HT1080 (cell line): ENCODE data around the gene RBPJL. TPM values are rescaled to one million over a fixed set of nuclear protein-coding genes. Genes with fewer than 3 reads are reported as not detected.
"Not testable (repeated sequence)": the region's sequence is repeated elsewhere in the genome, so short reads cannot be mapped to it uniquely, and the experiment has no call there.

Experiments
- DNase-seq: peaks from one replicate; pipeline ENCODE4 v3.0.0-alpha.2; 2015; ENCODE audit warnings: low read depth
- total RNA-seq: library from RNA; depleted of rRNA; stranded (reverse); fragments of >200 nt; shearing (Covaris generic); gene quantifications from 2 replicates; pipeline ENCODE4 v1.2.3, GENCODE V29; 2014

Gene RBPJL
- total RNA-seq, 1 experiment from 2014 or later: not detected

DNA sequence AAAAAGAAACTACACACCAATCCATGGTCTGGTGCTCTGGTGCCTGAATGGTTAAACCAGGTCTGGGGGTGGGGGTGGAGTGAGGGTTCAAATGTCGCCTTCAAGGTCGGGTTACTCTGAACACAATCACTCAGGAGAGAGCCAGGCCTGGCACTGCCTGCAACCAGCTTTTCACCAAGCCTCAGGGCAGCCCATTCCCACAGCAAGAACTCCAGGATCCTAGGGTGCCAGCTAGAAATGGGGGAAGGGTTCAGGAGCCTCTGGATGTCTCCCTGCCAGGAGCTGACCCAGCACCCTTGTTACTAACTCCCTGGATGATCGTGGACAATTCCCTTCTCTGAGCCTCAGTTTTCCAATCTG, 34.9 kb downstream of the RBPJL start:
- no peak for DNase-seq

DNA sequence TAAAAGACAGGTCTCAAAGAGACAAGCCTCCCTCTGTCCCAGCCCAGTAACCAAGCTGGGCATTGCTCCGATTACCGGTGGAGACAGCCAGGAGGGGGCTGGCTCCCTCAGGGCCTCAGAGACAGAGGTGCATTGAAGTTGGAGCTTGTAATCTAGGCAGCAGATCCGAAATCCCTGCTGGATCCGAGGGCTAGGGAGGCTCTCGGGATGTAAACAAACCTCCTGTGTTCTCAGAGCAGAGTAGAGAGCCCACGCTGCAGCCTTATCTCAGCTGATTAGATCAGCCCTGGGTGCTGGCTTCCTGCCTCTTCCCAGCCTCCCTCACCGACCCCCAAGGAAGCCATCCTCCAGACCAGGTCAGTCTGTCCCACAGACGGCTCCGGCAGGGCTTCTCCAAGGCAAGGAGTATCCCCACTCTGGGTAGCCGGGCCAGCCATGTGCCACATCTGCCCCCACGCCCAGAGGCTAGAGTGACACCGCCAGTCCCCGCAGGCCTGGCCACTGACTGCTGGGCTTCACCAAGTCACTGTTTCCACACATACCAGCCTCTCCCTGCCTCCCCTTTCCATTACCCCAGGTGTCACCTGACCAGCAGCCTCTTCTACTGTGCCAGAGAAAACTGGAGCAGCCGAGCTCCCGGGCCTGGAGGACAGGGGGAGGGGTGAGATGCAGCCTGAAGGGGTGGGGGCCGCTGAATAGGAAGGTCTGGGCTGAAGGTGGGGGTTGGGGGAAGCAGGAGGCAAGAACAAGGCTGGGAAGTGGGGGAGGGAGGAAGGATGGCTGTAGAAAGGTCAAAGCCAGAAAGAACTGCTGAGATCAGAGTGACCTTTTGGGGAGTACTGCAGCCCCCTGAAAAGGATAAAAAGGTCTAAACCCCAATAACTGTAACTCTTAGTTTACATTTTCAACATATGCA, 35.6 kb downstream of the RBPJL start:
- no peak for DNase-seq

DNA sequence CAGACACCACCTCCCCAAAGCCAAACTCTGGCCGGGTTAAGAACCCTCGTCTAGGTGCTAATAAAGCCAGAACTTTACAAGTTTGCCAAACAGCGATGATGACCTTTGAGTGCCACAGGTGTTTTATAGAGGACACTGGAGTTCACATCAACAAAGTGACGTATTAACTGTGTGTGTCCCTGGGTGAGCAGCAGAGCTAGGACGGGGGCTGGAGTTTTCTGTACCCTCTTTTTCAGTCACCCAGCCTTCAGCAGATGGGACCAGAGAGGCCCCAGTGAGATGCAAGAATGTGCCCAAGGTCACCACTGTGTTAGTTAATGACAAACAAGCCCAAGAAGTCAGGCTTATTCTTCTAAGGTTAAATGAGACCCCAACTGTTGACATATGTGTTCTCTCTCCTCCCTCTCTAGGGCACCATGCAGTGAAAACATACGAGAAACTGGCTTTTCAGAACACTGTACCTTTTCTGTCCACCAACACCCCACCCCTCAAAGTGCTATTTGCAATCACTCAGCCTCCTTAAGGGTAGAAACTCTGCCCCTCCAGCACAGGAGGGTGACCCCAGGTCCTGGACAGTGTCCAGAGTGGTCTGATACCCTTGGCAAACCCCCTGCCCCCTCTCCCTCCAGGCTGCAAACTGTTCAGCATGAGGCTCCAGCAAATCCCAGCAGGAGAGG, 36.4 kb downstream of the RBPJL start:
- DNase-seq: no peak

DNA sequence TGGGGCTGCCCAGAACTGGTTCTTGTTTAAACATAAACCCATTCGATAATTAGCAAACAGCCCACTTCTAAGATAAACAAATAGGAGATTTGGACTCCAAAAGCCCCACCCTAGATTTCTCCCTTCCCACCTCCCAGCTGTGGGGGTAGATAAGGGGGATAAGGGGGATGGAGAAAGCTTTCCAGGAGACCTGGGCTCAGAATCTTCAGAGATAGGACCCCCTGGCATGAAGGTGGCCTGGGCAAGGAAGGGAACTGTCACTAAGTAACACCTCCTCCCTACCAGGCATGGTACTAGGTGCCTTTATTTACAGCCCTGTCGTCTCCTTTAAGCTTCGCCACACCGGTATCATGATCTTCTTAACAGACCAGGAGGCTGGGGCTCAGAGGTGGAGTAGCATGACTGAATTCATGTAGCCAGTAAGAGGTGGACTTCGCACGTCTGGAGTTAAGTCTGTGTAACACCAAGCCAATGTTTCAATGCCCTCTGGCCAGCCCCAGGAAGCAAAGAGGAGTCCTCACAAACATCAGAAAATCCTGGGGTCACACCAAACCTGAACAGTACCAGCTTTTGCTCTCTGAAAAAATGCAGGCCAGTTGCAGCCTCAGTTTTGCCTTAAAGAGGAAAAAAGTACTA, 37.0 kb downstream of the RBPJL start:
- DNase-seq: no peak

DNA sequence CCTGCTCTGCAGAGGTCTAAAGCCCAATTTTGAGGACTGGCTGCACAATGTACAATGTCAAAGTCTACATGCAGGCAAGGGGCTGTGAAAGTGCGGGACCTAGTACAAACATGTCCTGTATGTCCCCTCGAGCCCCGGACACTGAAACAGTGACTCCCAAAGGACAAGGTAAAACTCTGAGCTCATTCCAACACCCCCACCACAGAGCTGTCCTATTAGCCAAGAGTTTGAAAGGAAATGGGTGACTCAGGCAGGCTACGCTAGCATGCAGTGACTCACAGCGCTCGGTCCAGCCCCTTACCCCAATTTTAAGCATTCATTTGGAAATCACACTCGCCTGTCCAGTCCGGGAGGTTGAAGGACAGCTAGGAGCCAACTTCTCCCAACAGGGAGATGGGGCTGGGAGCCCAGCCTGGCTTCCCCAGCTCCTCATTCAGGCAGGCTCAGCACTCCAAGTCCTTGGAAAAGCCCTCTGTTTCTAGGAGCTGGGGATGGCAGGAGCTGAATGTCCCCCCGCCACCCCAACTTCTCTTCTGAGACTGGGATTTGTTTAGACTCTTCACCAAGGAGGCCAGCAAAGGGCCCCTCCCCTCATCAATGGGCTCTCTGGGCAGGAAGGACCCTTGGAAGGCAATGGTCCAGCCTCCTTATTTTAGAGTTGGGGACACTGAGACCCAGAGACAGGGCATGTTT, 37.7 kb downstream of the RBPJL start:
- DNase-seq: peak; percentile 94

DNA sequence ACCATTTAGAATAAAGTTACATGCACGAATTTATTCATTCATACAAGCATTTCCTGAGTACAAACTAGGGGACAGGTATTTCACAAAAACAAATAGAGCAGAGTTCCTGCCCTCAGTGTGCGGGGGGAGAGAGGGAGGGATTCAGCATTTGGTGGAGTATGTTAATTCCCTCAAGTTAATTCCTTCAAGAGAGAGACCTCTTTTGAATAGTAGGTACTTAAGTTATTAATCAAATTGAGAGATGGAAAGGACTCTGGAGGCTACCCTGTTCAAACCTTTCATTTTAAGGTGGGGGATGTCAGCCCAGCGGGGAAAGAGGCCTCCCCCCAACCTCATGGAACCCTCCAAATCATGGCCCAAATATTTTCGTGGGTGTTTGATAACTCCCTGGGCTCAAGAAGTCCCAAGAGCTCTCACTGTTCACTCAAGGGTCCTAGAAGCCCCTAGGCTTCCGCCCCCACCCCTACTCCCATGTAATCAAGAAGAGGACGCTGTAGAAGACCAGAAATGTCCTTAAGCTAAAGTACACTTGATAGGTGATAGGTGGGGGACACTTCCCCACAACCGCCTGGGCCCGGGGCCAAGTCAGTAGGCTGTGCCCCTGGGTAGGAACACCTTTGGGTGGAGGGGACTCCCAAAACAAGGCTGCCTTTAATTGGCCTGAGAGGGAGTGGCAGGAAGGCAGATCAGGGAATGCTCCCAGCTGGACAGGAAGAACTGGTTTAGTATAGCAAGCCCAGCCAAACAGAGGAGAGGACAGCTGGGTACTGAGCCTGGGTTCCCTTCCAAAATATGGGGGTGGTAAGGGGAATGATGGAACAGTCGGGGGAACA, 38.7 kb downstream of the RBPJL start:
- no peak for DNase-seq

DNA sequence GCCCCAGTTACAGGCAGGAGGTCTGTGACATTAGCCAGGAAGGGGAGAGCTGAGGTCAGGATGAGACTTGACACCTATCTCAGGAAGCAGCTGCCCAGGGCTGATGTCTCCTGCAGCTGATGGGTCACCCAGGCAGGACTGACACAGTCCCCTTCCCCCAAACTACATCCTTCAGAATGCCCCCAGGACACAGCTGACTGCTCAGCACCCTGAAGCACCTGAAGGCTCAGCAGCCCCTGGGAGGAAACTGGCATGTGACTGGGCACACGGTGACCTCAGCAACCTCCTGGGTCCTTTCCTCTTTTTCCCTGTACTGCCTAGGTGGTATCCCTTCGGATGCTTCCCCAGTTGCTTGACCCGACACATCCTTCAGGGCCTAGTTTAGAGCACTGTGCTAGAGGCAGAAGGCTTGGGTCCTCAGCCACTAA, 39.7 kb downstream of the RBPJL start:
- DNase-seq: no peak

DNA sequence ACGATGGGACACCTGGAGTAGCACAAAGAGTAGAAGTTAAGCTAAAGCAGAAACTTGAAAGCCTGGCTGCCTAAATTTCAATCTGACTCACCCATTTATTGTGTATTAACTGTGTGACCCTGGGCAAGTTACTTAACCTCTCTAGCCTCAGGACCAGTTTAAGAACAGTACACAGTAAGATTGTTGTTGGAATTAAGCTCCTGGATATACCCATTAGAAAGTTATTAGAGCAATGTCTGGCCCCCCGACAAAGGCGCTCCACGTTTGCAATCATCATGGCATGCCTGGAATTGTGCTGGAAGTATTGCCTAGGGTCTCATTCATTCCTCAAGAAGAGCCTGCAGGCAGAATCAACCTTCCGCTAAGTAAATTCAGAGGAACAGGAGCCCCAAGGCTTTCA, 40.2 kb downstream of the RBPJL start:
- no peak for DNase-seq

DNA sequence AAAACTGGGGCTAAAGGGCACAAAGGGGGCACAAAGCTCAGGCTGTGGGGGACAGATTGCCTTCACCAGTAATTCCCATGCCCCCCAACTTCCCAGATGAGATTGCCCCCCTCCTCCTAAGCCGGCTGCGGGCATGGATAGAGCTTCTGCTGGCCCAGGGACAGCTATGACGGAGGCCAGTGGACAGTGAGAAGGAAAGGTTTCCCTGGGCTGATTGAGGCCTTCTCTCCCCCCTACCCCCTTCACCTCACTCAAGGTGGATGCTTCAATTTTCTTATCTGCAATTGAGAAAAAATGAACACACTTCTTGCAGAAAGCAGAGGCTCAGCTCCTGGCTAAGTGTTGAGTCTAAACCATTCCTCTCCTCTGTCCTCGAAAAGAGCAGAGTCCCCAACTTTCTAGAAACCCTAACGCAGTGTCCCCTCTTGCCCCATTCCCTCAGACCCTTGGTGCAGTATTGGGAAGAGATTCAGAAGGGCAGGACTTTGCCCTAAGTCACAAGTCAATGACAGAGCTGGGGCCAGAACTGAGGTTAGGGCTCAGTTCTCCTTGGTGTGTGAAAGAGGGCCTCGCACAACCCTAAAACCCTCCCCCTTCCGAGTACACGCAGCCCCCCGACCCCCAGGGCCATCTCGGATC, 40.8 kb downstream of the RBPJL start:
- DNase-seq: no peak

DNA sequence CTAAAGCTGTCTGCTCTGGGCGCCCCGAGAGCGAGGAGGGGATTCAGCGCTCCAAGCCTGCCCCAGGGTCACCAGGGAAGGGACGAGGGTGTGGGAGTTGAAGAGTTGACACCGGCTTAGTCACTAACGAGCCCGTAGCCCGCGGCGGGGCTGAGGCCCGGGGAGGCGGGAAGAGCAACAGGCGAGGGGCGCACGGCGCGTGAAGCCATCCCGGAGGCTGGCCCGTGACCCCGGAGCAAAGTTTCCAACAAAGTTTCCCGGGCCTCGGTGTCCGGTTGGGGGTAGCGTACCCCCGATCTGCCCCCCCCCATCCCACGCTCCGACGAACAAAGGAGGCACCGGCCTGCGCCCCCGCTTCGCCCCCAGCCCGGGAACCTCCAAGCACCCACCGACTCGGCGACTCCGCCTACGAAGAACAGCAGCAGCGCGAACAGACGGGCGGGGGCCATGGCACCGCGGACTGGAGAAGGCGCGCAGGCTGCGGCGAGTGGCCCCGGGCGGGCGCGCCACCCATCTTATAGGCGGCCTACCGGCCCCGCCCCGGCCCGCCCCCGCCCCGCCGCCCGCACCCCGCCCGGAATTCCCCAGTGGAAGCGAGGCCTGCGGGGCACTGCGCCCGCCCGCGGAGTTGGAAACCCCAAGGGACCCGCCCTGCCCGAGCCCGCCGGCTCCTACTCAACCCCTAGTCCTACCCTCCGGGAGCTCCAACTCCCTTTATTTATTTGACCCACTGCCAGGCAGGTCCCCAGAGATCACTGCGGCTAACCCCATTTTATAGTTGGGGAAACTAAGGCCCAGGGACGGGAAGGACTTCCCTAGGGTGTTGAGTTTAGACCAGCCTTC, 41.5 kb downstream of the RBPJL start, which contains the start of gene SDC4:
Gene SDC4 (minus strand): TSS at position 489 of the 843 bp plus-strand sequence. CDS start 40 bp downstream, at position 449.
- no peak for DNase-seq

DNA sequence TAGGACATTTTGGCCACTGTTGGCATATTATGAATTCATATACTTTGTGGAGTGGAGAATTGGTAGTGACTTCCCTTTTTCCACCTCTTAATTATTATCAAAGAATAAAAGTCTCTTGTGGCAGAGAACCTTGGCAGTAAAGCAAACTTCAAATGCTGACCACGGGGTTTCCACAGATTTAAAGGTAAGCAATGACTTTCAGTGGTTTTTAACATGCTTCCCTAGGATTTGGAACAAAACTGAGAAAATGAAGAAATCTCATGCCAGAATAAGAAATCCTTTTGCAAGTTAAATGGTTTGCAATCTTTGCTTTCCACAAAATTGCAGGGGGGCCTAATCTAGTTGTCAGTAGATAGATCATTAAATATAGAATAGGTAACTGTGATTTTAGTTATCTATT, 43.6 kb downstream of the RBPJL start:
- DNase-seq: no peak

DNA sequence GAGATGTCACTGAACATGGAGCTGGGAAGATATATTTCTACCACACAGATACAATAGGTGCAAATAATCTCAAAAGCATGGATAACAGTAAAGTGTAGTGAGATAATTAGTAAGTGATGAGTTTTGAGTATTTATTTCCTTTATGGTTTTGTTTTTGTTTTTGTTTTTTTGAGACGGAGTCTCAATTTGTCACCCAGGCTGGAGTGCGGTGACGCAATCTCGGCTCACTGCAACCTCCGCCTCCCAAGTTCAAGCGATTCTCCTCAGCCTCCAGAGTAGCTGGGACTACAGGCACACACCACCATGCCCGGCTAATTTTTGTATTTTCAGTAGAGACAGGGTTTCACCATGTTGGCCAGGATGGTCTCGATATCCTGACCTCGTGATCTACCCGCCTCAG, 44.2 kb downstream of the RBPJL start:
- not testable (repeated sequence) for DNase-seq

DNA sequence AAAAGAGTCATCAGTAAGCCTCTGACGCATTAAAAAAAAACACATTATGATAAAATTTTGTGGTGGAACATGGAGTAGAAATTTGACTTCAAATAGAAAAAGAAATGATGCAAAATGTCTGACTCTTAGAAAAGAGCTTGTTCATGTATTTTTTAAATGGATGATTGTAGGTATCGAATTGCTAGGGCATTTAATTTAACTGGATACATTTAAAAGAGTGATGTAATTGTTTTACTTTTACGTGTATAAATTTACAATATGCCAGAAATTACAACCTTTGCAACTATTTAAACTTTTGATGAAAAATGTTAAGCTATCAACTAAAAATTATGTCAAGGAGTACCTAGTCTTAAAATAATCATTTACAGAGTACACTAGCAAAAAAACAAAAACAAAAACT, 46.1 kb downstream of the RBPJL start:
- no peak for DNase-seq

DNA sequence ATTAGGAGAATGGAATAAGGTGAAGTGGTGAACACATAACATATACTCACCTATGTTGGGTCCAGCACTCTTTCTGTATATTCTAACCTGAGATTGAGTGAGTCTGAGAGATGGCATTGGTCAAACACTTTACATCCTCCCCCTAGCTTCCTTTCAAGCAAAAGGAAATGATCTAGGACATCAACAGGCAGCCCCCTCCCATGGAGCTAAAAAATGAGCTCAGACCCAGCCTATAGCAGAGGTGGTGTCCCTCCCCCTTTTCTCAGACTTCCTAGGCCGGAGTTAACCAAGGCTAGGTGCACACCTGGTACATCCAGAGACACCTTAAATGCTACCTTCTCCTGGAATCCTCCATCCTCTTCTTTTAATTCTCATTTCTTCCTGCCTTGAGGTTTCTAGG, 47.1 kb downstream of the RBPJL start:
- DNase-seq: no peak

DNA sequence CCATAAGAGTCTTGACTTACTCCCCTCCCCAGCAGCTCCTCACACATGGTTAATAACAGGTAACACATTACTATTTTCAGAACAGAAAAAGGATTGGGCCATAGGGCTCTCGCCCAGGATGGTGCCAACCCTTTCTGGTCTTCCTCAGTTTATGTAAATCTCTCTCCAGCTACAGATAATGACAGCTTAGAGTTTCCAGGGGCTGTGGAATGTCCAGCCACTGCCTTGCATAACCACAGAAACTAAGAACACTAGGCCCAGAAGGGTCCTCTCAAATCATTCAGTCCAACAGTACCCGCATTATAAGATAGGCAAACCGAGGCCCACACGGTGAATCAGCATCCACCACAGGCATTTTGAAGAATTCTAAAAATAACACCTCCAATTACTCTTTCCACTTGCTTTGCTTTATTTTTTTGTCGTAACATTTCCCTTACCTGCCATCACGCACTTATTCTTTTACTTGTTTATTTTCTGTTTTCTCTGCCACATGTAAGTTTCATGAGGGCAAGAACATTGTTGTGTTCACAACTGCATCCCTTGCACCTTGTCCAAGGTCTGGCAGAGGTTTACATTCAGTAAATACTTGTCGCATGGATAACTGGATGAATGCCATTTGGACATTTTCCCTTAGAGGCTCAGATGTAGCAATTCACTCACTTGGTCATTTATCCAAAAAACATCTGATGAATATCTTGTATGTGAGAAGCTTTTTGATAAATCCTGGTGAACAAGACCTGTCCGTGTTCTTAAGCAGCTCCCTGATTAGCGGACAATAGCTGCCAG, 48.0 kb downstream of the RBPJL start:
- DNase-seq: peak; percentile 36

DNA sequence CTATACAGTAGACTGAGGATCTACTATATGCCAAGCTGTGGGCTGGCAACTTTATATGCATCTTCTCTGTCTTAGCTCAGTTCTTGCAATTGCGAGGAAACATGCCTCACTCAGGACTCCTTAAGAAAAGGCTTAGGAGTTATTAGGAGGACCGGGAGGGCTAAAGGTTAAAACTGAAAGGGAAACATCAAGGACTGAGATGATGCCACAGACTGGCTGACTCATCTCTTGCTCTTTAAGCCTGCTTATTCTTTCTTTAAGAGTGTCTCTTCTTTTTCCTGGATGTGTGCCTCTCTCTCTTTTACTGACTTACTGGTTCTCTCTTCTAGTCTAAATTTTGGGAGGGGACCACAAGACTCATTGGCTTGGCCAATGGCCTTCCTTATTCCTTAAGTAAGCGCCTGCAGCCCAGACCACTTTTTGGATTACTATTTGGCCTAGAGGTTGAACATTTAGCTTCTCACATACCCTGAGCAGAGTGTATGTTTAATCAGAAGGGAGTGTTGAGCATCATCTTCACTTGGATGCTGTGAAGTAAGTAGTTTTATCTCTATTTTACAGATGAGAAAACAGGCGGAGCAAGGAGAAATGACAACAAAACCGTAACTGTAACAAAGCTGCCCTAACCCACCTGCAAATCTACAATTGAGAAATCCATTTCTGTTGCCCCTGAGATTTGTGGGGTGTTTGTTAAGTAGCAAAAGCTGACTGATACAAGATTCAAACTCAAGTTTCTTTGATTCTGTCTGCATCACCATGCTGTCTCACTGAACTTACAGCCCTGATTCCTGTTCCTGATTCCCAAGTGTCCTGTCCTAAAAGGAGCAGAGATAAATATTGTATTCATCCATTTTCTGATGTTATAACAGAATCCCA, 48.8 kb downstream of the RBPJL start:
- peak; percentile 80 for DNase-seq
